Endometrial microvascular endothelial cells (primary cell): ENCODE results near the gene INTS6. TPM values are rescaled to one million over a fixed set of nuclear protein-coding genes. Genes with fewer than 3 reads are reported as not detected.

Source experiments
- in situ Hi-C: cut with HindIII; loops from 2 replicates; pipeline ENCODE4 v1.10.0; 2017; ENCODE audit warnings: low sequenced_read_pairs, low pct_unique_long_range_greater_than_20kb; ENCODE audit errors: inconsistent ontology term
- total RNA-seq: library from RNA; depleted of rRNA; stranded (reverse); fragments of >200 nt; gene quantifications from one replicate; pipeline ENCODE4 v1.2.3, GENCODE V29; 2015; ENCODE audit errors: inconsistent ontology term

Gene INTS6
- total RNA-seq, 1 donor from 2014 or later = 20.1 TPM

DNA sequence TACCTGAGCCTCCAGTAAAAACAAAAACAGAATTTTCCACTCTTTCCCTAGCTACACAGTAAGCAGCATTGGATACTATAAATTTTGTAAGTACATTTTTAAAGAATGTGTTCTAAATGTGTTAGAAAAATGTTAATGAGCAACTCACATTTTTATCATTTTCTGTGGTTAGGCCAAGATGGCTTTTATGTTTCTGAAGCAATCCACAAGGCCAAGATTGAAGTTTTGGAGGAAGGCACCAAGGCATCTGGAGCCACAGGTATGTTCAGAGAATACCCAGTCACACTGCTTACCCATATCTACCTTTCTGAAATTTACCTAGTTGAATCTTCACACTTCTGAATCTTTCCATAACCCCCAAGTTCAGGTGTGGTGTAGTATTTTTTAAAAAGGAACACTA, 91.7 kb downstream of the INTS6 start:
- in situ Hi-C loops = no loop called here

DNA sequence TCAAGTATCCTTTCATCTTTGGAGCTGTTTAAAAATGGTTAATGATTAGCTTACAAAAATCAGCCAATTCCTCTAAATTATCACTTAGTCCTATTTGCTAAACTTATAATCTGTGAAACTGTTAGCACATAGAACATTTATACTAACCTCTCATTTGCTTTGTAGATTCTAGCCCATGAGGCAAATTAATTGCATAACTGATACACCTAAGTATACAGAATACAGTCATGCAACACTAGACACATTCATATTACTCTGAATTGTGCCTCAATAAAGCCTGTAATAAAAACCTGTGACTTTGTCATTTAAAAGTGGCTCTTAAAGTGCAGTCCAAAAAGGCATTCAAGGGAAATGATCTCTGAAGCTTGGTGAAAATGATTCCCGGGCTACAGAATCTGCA, 92.3 kb downstream of the INTS6 start:
- in situ Hi-C loops = no loop called here

DNA sequence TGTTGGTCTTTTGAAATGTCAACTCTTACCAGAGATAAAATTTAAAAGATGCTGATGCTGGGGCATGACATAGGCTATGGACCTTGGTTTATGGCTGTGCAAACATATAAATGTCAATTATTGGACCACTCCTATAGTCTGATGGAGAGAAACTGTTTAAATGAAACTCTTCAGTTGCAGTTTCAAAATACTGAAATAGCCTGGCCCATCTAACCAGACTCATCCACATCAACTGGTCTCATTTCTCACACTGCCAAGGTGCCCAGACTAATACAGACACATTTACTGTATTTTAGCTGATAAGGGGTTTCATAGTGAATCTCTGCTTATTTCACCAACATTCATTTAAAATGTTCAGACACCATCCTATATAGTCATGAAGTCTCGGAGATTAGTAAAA, 93.5 kb downstream of the INTS6 start:
- in situ Hi-C loops = no loop called here

DNA sequence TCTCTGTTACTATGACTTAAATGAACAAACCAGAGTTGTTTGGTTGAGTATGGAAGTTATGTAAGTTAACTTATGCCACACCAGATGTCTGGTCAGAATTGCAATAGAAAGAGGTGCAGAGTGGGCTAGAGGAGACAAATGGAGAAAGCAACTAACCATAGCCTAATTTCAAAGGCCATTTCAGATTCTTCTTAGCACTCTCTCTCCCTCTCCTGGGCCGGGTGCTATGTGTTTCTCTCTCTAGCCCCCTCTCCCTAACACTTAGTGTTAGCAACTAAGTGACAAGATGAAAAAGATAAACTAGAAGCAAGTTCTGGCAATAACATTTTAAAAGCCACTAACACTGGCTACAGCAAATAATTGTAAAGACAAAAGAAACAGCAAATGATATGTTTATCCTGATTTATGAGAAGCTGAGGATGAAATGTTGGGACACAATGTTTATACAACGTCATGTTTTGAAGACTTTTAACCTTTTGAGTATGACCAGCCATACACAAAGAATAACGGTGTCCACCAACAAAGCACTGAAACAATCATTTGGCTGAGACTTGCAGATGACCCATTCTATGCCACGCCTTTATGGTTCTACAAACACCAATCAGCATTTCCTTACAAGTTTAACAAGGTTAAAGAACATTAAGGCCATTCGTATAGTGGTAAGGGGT, 94.8 kb downstream of the INTS6 start:
- in situ Hi-C loops = no loop called here

DNA sequence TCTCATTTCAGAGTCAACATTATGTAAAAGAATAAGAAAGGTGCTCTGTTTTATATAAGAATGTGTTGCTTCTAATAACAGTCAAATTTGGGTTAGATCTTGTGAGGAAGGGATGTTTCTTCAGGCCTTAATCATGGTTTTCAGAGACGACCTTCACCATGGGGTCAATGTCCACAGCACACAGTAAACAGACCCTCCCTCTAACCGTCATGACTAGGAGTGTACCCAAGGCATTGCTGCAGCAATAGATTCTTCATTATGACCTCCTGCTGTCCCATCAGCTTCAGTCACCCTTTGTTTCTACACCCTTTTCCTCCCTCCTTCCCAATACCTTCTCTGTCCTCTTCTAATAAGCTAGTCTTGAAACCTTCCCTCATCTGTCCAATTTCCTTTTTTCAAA, 97.6 kb downstream of the INTS6 start:
- in situ Hi-C loops = no loop called here

DNA sequence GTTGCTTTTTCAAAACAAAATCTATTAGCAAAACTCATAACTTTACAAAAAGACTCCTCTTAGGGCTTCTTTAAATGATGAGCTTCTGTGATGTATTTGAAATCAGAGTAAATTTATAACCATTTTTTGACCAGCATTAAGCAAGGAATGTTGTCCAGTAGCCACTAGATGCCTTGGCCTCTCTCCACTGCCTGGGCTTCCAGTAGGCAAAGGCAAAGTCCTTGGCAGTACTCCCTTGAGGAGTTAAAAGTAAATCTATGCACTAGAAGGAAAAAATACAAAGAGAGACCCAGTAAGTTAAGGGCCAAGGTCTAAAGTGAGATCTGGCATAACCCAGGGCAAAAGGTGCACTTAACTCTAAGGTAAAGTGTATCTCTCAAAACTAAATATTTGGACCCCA, 103.8 kb downstream of the INTS6 start:
- in situ Hi-C loops = no loop called here

DNA sequence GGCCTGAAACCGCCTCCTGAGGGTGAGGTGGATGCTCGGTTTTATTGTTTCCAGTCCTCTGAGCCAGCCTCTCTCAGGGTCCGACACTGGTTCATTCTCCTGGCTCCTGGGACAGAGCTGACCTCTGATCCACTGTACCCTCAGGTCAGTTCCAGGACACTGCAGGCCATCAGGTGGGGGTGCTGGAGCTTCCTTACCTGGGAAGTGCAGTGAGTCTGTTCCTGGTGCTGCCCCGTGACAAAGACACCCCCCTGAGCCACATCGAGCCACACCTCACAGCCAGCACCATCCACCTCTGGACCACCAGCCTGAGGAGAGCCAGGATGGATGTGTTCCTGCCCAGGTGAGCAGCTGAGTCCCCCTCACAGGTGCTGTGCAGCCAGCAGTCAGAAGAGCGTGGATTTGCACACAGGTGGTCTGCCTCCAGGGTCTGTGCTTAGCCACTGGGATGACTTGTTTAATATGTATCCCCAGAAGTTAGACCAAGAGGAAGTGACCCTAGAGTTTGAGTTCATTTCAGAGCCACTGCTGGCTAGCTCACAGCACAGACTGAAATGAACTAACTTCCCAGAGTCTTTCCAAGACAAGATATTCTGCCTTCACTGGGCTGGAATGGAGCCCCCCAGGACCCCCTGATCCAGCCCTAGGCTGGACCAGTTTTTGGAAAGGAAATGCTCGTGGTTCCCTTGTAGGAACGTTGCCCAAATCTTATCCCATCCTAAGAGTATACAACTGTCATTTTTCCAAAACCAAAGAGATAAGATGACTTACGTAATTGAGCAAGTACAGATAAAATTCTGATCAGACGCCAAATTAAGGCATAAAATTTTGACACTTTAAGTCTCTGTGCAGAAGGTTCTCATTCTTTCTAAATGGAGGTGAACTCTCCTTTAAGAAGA, 104.5 kb downstream of the INTS6 start:
- in situ Hi-C loops = no loop called here

GRCh38 chr13:51347099-51347498, 105.7 kb downstream of the INTS6 start:
- in situ Hi-C loops = no loop called here

DNA sequence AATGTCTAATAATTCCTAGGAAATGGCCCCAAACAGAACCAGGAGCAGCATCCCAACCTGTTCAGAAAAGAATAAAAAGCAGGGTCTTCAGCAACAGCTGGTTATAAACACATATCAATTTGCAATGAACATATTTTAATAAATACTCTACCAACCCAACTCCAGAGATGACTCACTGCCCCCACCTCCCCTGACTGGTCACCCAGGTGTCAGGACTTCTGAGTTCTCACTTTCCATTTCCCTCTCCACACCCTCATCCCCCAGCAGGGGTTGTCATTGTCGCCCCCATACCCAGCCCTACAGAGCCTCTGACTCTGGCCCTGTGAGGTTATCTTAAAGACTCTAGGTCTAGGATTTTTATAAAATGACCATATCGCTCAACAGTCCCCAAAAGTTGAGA, 106.4 kb downstream of the INTS6 start:
- in situ Hi-C loops = no loop called here

DNA sequence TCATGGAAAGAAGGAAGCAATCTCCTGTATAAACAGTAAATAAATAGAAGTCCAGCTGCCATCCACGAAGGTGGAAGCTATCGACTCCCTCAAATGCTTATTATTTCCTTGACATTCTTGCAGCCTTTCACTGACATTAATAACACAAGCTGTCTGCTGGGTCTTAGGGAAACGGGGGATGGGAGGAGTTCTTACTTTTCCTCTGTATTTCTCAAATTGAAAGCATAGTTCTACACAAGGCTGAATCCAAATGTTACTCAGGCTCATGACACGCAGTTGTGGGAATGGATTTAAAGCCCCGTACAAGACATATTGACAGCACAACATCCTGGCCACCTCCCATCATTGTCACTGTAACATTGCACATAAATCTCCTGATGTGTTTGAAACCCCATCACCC, 109.4 kb downstream of the INTS6 start:
- in situ Hi-C loops = no loop called here

- in situ Hi-C loops = no loop called here
Observed at GRCh38 chr13:51342706-51343105, 110.1 kb downstream of the INTS6 start.

DNA sequence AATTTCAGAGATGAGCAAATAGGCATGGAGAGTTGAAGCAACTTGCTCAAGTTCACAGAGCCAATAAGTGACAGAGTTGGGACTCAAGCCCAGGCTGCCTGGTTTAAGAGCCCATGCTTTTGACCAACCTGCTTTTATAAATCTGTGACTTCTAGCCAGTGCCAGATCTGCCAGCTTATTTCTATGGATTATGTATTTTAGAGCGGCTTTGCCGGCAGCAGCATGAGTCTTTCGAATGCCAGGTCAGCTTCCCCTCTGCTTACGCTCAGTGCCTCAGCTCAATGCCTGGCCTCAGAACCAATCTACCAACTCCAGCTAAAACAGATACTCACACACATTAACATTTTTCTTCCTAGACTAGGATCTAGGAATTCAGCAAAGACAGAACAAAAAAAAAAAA, 111.0 kb downstream of the INTS6 start:
- in situ Hi-C loops = no loop called here

GRCh38 chr13:51341232-51341631, 111.6 kb downstream of the INTS6 start:
- in situ Hi-C loops = no loop called here

- in situ Hi-C loops = no loop called here
Observed at GRCh38 chr13:51339952-51340732, 112.7 kb downstream of the INTS6 start.

GRCh38 chr13:51339354-51339753, 113.5 kb downstream of the INTS6 start, which contains the start of gene SERPINE3:
Gene SERPINE3, plus strand, starts transcription at chr13:51339691. Its CDS starts 1,401 bp downstream, at chr13:51341092.
- in situ Hi-C loops = no loop called here

GRCh38 chr13:51336746-51337145, 116.1 kb downstream of the INTS6 start:
- in situ Hi-C loops = no loop called here

GRCh38 chr13:51333826-51334225, 119.0 kb downstream of the INTS6 start:
- in situ Hi-C loops = no loop called here

GRCh38 chr13:51333421-51333820, 119.4 kb downstream of the INTS6 start:
- in situ Hi-C loops = no loop called here

GRCh38 chr13:51332566-51333361, 120.1 kb downstream of the INTS6 start:
- in situ Hi-C loops = no loop called here
